ENCODE results near the gene HMCN1.

The HMCN1 gene

DNA sequence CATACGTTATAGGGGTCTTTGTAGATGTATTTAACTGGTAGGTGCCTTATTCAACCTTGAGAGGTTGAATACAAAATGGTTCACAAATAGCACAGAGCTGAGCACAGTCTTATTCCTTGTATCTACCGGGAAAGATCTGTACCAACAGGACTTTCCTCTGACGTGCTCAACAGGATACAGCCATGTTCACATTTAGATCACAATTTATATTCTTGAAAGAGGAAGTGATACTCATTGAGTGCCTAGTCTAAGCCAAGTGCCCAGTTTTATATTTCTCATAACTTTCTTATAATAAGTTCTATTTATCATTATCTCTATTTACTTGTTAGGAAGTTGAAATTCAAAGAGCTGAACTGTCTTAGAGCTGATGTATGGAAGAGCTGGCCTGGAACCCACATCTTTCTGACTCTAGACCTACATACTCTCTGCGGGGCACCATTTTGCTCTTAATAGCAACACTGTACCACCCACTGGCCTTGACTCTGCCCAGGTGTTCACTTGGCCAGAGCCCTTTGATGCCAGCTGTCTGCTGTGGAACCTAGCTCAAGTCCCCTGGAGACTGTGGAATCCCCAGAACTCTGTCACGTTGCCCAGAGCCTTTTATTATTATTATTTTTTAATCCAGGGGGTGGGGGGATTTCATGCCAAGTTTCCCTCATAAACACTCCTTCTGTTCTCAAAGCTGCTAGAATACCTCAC lies 484.6 kb downstream of the HMCN1 start:
- no peak for ATAC-seq
- no peak for TF ChIP-seq ZNF8 (CRISPR knock-in tag; IDR thresholded peaks at IDR 0.05)
- TF ChIP-seq TCF4 (CRISPR knock-in tag; IDR thresholded peaks at IDR 0.05; ENCODE audit: borderline replicate concordance) = no peak
- no peak for TF ChIP-seq BACH2 (CRISPR knock-in tag; IDR thresholded peaks at IDR 0.05; ENCODE audit: borderline replicate concordance)

DNA sequence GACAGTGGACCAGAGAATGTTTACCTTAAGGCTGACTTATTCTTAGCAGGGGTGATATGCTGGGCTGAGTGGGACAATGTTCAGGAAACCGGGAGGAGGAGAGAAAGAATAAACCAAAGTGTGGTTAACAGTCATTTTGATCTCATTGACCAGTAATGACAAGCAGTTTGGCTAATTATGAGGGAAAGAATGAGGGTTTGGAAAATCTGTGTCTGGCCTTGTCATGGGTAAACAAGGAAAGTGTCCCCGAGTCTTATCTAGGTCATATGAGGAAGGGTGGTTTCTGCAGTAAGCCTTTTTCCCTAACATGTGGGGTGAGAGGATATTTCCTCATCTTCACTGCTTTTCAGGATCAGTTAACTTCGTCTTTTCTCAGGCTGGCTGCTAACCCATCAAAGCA lies 485.9 kb downstream of the HMCN1 start:
- no peak for ATAC-seq
- TF ChIP-seq BACH2 (CRISPR knock-in tag; IDR thresholded peaks at IDR 0.05; ENCODE audit: borderline replicate concordance) (no peak), TCF4 (CRISPR knock-in tag; IDR thresholded peaks at IDR 0.05; ENCODE audit: borderline replicate concordance) (no peak), ZFP3 (CRISPR knock-in tag; IDR thresholded peaks at IDR 0.05) (no peak), ESRRG (CRISPR knock-in tag; IDR thresholded peaks at IDR 0.05) (no peak), ZC3H10 (CRISPR knock-in tag; IDR thresholded peaks at IDR 0.05) (no peak), ISL1 (CRISPR knock-in tag; IDR thresholded peaks at IDR 0.05) (no peak), RARB (CRISPR knock-in tag; IDR thresholded peaks at IDR 0.05) (no peak), TOX (CRISPR knock-in tag; IDR thresholded peaks at IDR 0.05; ENCODE audit: borderline replicate concordance) (no peak), GLIS3 (CRISPR knock-in tag; IDR thresholded peaks at IDR 0.05) (no peak), CSDC2 (CRISPR knock-in tag; IDR thresholded peaks at IDR 0.05) (no peak), SNAI2 (CRISPR knock-in tag; IDR thresholded peaks at IDR 0.05) (no peak), ZFP30 (CRISPR knock-in tag; IDR thresholded peaks at IDR 0.05) (no peak), OSR1 (CRISPR knock-in tag; IDR thresholded peaks at IDR 0.05) (no peak), ZNF8 (CRISPR knock-in tag; IDR thresholded peaks at IDR 0.05) (no peak), ZNF565 (CRISPR knock-in tag; conservative IDR thresholded peaks at IDR 0.05; ENCODE audit: low read depth) (no peak), ARNTL (CRISPR knock-in tag; IDR thresholded peaks at IDR 0.05; ENCODE audit: borderline replicate concordance, low read depth) (no peak)
- TF ChIP-seq, protein P1, sequence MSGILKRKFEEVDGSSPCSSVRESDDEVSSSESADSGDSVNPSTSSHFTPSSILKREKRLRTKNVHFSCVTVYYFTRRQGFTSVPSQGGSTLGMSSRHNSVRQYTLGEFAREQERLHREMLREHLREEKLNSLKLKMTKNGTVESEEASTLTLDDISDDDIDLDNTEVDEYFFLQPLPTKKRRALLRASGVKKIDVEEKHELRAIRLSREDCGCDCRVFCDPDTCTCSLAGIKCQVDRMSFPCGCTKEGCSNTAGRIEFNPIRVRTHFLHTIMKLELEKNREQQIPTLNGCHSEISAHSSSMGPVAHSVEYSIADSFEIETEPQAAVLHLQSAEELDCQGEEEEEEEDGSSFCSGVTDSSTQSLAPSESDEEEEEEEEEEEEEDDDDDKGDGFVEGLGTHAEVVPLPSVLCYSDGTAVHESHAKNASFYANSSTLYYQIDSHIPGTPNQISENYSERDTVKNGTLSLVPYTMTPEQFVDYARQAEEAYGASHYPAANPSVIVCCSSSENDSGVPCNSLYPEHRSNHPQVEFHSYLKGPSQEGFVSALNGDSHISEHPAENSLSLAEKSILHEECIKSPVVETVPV (CRISPR knock-in tag; IDR thresholded peaks at IDR 0.05) = no peak
- TF ChIP-seq, protein P2, sequence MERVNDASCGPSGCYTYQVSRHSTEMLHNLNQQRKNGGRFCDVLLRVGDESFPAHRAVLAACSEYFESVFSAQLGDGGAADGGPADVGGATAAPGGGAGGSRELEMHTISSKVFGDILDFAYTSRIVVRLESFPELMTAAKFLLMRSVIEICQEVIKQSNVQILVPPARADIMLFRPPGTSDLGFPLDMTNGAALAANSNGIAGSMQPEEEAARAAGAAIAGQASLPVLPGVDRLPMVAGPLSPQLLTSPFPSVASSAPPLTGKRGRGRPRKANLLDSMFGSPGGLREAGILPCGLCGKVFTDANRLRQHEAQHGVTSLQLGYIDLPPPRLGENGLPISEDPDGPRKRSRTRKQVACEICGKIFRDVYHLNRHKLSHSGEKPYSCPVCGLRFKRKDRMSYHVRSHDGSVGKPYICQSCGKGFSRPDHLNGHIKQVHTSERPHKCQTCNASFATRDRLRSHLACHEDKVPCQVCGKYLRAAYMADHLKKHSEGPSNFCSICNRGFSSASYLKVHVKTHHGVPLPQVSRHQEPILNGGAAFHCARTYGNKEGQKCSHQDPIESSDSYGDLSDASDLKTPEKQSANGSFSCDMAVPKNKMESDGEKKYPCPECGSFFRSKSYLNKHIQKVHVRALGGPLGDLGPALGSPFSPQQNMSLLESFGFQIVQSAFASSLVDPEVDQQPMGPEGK (CRISPR knock-in tag; IDR thresholded peaks at IDR 0.05; ENCODE audit: borderline replicate concordance) = no peak
- TF ChIP-seq, protein P3, sequence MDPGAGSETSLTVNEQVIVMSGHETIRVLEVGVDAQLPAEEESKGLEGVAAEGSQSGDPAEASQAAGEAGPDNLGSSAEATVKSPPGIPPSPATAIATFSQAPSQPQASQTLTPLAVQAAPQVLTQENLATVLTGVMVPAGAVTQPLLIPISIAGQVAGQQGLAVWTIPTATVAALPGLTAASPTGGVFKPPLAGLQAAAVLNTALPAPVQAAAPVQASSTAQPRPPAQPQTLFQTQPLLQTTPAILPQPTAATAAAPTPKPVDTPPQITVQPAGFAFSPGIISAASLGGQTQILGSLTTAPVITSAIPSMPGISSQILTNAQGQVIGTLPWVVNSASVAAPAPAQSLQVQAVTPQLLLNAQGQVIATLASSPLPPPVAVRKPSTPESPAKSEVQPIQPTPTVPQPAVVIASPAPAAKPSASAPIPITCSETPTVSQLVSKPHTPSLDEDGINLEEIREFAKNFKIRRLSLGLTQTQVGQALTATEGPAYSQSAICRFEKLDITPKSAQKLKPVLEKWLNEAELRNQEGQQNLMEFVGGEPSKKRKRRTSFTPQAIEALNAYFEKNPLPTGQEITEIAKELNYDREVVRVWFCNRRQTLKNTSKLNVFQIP (CRISPR knock-in tag; IDR thresholded peaks at IDR 0.05; ENCODE audit: borderline replicate concordance, low read depth) = no peak
- TF ChIP-seq, protein P4, sequence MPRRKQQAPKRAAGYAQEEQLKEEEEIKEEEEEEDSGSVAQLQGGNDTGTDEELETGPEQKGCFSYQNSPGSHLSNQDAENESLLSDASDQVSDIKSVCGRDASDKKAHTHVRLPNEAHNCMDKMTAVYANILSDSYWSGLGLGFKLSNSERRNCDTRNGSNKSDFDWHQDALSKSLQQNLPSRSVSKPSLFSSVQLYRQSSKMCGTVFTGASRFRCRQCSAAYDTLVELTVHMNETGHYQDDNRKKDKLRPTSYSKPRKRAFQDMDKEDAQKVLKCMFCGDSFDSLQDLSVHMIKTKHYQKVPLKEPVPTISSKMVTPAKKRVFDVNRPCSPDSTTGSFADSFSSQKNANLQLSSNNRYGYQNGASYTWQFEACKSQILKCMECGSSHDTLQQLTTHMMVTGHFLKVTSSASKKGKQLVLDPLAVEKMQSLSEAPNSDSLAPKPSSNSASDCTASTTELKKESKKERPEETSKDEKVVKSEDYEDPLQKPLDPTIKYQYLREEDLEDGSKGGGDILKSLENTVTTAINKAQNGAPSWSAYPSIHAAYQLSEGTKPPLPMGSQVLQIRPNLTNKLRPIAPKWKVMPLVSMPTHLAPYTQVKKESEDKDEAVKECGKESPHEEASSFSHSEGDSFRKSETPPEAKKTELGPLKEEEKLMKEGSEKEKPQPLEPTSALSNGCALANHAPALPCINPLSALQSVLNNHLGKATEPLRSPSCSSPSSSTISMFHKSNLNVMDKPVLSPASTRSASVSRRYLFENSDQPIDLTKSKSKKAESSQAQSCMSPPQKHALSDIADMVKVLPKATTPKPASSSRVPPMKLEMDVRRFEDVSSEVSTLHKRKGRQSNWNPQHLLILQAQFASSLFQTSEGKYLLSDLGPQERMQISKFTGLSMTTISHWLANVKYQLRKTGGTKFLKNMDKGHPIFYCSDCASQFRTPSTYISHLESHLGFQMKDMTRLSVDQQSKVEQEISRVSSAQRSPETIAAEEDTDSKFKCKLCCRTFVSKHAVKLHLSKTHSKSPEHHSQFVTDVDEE (CRISPR knock-in tag; IDR thresholded peaks at IDR 0.05) = no peak

DNA sequence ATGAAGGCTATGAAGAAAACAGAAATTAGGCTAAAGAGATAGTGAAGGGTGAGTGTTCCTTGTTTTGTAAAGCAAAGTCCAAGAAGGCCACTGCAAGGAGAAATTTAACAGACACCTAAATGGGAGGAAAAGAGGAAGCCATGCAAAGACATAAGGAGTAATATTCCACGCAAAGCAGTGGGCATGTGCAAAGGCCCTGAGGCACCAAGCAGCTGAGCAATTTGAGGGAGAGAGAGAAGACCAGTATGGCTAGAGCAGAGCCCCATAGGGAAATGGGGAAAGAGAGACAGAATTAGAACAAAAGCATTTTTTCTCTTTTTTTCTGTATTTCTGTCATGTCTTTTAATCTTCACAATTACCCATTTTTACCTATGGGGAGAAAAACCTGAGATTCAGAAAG lies 486.7 kb downstream of the HMCN1 start:
- no peak for ATAC-seq
- no peak for TF ChIP-seq TOX (CRISPR knock-in tag; IDR thresholded peaks at IDR 0.05; ENCODE audit: borderline replicate concordance)
- no peak for TF ChIP-seq BACH2 (CRISPR knock-in tag; IDR thresholded peaks at IDR 0.05; ENCODE audit: borderline replicate concordance)
- TF ChIP-seq, protein P1 (CRISPR knock-in tag; IDR thresholded peaks at IDR 0.05) = no peak
- TF ChIP-seq, protein P4 (CRISPR knock-in tag; IDR thresholded peaks at IDR 0.05) = no peak
- no peak for TF ChIP-seq GLIS3 (CRISPR knock-in tag; IDR thresholded peaks at IDR 0.05)
